HUES48 (cell line): ENCODE data around the gene DPPA3.
"Not testable (repeated sequence)": the region's sequence is repeated elsewhere in the genome, so short reads cannot be mapped to it uniquely, and the experiment has no call there.

Experiments
- H3K27ac ChIP-seq: one replicate; pipeline ENCODE4 v1.7.0; 2013; ENCODE audit warnings: low read depth, low read length, inconsistent platforms
- H3K27me3 ChIP-seq: 2 replicates; pipeline ENCODE4 v1.6.1; 2013; ENCODE audit warnings: mild to moderate bottlenecking, low read length; ENCODE audit not compliant: control insufficient read depth, insufficient read depth
- H3K36me3 ChIP-seq: 2 replicates; pipeline ENCODE4 v1.6.1; 2013; ENCODE audit warnings: low read length; ENCODE audit not compliant: control insufficient read depth, insufficient read depth
- H3K4me1 ChIP-seq: 2 replicates; pipeline ENCODE4 v1.6.1; 2013; ENCODE audit warnings: mild to moderate bottlenecking, low read length; ENCODE audit not compliant: control insufficient read depth, insufficient read depth
- H3K4me3 ChIP-seq: 2 replicates; pipeline ENCODE4 v1.5.1; 2013; ENCODE audit warnings: mild to moderate bottlenecking, low read depth, low read length
- H3K9ac ChIP-seq: 2 replicates; pipeline ENCODE4 v1.6.1; 2013; ENCODE audit warnings: mild to moderate bottlenecking, low read depth, low read length, moderate library complexity
- H3K9me3 ChIP-seq: 2 replicates; pipeline ENCODE4 v1.6.1; 2013; ENCODE audit warnings: low read length; ENCODE audit not compliant: control insufficient read depth, insufficient read depth

Gene DPPA3

GRCh38 chr12:7730984-7731383 lies 19.8 kb downstream of the DPPA3 start:
- not testable (repeated sequence) for H3K27ac ChIP-seq, H3K9me3 ChIP-seq, H3K36me3 ChIP-seq, H3K4me3 ChIP-seq, H3K9ac ChIP-seq, H3K4me1 ChIP-seq, H3K27me3 ChIP-seq

- Histone ChIP-seq H3K4me3 (no peak overlapping the region), H3K4me1 (0 out of 2 replicates have a peak, but pooled peaks cover 9% of the 10 kb centered on the region), H3K27me3 (no peaks in the 10 kb centered on the region), H3K27ac (no peak overlapping the region), H3K9me3 (no peaks in the 10 kb centered on the region), H3K9ac (no peak overlapping the region), H3K36me3 (no peaks in the 10 kb centered on the region)
Observed at GRCh38 chr12:7731486-7731885, 20.3 kb downstream of the DPPA3 start.

- no peak overlapping the region for H3K9ac ChIP-seq
- H3K4me3 ChIP-seq = no peak overlapping the region
- H3K4me1 ChIP-seq = 0 out of 2 replicates have a peak, but pooled peaks cover 9% of the 10 kb centered on the region
- no peak overlapping the region for H3K27ac ChIP-seq
- H3K9me3 ChIP-seq = no peaks in the 10 kb centered on the region
- no peaks in the 10 kb centered on the region for H3K36me3 ChIP-seq
- no peaks in the 10 kb centered on the region for H3K27me3 ChIP-seq
Observed at GRCh38 chr12:7732993-7733392, 21.8 kb downstream of the DPPA3 start.

- Histone ChIP-seq H3K4me1 (no peaks in the 10 kb centered on the region), H3K4me3 (no peak within 1 kb of the TSS), H3K27ac (no peak within 1 kb of the TSS), H3K36me3 (no peaks in the 10 kb centered on the region), H3K27me3 (no peaks in the 10 kb centered on the region), H3K9ac (no peak within 1 kb of the TSS), H3K9me3 (no peaks in the 10 kb centered on the region)
Observed at GRCh38 chr12:7747246-7747645, 36.0 kb downstream of the DPPA3 start, which contains the start of gene CLEC4C. CLEC4C (minus strand) TSS chr12:7747375; CDS start chr12:7747348, 27 bp downstream.

- Histone ChIP-seq H3K36me3 (no peaks in the 10 kb centered on the region), H3K27ac (no peak overlapping the region), H3K4me1 (no peaks in the 10 kb centered on the region), H3K4me3 (no peak overlapping the region), H3K9ac (no peak overlapping the region), H3K9me3 (no peaks in the 10 kb centered on the region), H3K27me3 (no peaks in the 10 kb centered on the region)
Observed at GRCh38 chr12:7748852-7749251, 37.6 kb downstream of the DPPA3 start.

- no peaks in the 10 kb centered on the region for H3K9me3 ChIP-seq
- H3K4me1 ChIP-seq = no peaks in the 10 kb centered on the region
- no peak overlapping the region for H3K9ac ChIP-seq
- no peaks in the 10 kb centered on the region for H3K36me3 ChIP-seq
- H3K4me3 ChIP-seq = no peak overlapping the region
- H3K27ac ChIP-seq = no peak overlapping the region
- no peaks in the 10 kb centered on the region for H3K27me3 ChIP-seq
Observed at GRCh38 chr12:7749442-7749841, 38.2 kb downstream of the DPPA3 start.

GRCh38 chr12:7750350-7750749 lies 39.1 kb downstream of the DPPA3 start:
- H3K4me3 ChIP-seq = no peak overlapping the region
- no peak overlapping the region for H3K27ac ChIP-seq
- no peaks in the 10 kb centered on the region for H3K4me1 ChIP-seq
- H3K27me3 ChIP-seq = no peaks in the 10 kb centered on the region
- H3K36me3 ChIP-seq = no peaks in the 10 kb centered on the region
- no peaks in the 10 kb centered on the region for H3K9me3 ChIP-seq
- H3K9ac ChIP-seq = no peak overlapping the region

- no peaks in the 10 kb centered on the region for H3K27me3 ChIP-seq
- H3K9me3 ChIP-seq = no peaks in the 10 kb centered on the region
- no peak overlapping the region for H3K9ac ChIP-seq
- no peak overlapping the region for H3K27ac ChIP-seq
- H3K36me3 ChIP-seq = no peaks in the 10 kb centered on the region
- H3K4me1 ChIP-seq = no peaks in the 10 kb centered on the region
- H3K4me3 ChIP-seq = no peak overlapping the region
Observed at GRCh38 chr12:7751394-7751793, 40.2 kb downstream of the DPPA3 start.

- H3K4me1 ChIP-seq, H3K9ac ChIP-seq: not testable (repeated sequence)
Observed at GRCh38 chr12:7751941-7752922, 41.0 kb downstream of the DPPA3 start.

GRCh38 chr12:7755668-7756067 lies 44.4 kb downstream of the DPPA3 start:
- H3K9ac ChIP-seq, H3K4me3 ChIP-seq, H3K9me3 ChIP-seq, H3K4me1 ChIP-seq, H3K27me3 ChIP-seq, H3K27ac ChIP-seq, H3K36me3 ChIP-seq: not testable (repeated sequence)

More at GRCh38 chr12:7751941-7752922, 41.0 kb downstream of the DPPA3 start:
- H3K4me3 ChIP-seq, H3K9me3 ChIP-seq, H3K27me3 ChIP-seq, H3K27ac ChIP-seq, H3K36me3 ChIP-seq: not testable (repeated sequence)

- Histone ChIP-seq H3K9ac (no peak overlapping the region), H3K4me3 (no peak overlapping the region), H3K9me3 (no peaks in the 10 kb centered on the region), H3K4me1 (peaks cover 6% of the 10 kb centered on the region; the same call in 1 of the 2 replicates), H3K27me3 (no peaks in the 10 kb centered on the region), H3K36me3 (no peaks in the 10 kb centered on the region), H3K27ac (peak overlapping the region; percentile 81)
Observed at GRCh38 chr12:7756993-7757392, 45.8 kb downstream of the DPPA3 start.
